ENCODE measurements around the gene GPC1. TPM values are rescaled to one million over a fixed set of nuclear protein-coding genes. Genes with fewer than 3 reads are reported as not detected.

GPC1 gene
- total RNA-seq, 4 donors from 2014 or later: 0.88 to 62.2 (median 43.4) TPM

GRCh38 chr2:240395448-240395847 lies 40.0 kb upstream of the GPC1 start:
- DNase-seq: no peak
- H3K9me3 ChIP-seq: no peaks in the 10 kb centered on the region
- intact Hi-C loops (cut with DNase I; ENCODE audit: low total_unique reads): no loop called here
- H3K27me3 ChIP-seq: no peaks in the 10 kb centered on the region
- no peak overlapping the region for H3K4me3 ChIP-seq
- H3K4me1 ChIP-seq: no peaks in the 10 kb centered on the region
- TF ChIP-seq CTCF (IDR thresholded peaks at IDR 0.05) (no peak), POLR2A (IDR thresholded peaks at IDR 0.05) (no peak)
- H3K27ac ChIP-seq: no peak overlapping the region
- no peaks in the 10 kb centered on the region for H3K36me3 ChIP-seq

GRCh38 chr2:240395896-240396622 lies 39.4 kb upstream of the GPC1 start:
- intact Hi-C loops (cut with DNase I; ENCODE audit: low total_unique reads): no loop called here
- no peak overlapping the region for H3K27ac ChIP-seq
- H3K27me3 ChIP-seq: no peaks in the 10 kb centered on the region
- H3K9me3 ChIP-seq: no peaks in the 10 kb centered on the region
- TF ChIP-seq POLR2A (IDR thresholded peaks at IDR 0.05) (no peak), CTCF (IDR thresholded peaks at IDR 0.05) (no peak)
- H3K4me1 ChIP-seq: no peaks in the 10 kb centered on the region
- no peak overlapping the region for H3K4me3 ChIP-seq
- H3K36me3 ChIP-seq: no peaks in the 10 kb centered on the region
- DNase-seq: no peak

- no peaks in the 10 kb centered on the region for H3K36me3 ChIP-seq
- intact Hi-C loops (cut with DNase I; ENCODE audit: low total_unique reads): no loop called here
- H3K9me3 ChIP-seq: no peaks in the 10 kb centered on the region
- no peak overlapping the region for H3K27ac ChIP-seq
- H3K4me1 ChIP-seq: no peaks in the 10 kb centered on the region
- no peaks in the 10 kb centered on the region for H3K27me3 ChIP-seq
- no peak overlapping the region for H3K4me3 ChIP-seq
- TF ChIP-seq CTCF (IDR thresholded peaks at IDR 0.05) (no peak), POLR2A (IDR thresholded peaks at IDR 0.05) (no peak)
- DNase-seq: peak in 1 of 2 donors; percentile 10
Observed at GRCh38 chr2:240396623-240397541, 38.6 kb upstream of the GPC1 start.

- TF ChIP-seq CTCF (IDR thresholded peaks at IDR 0.05): no peak
- no peak for TF ChIP-seq POLR2A (IDR thresholded peaks at IDR 0.05)
- Histone ChIP-seq H3K4me3 (no peak overlapping the region), H3K27me3 (no peaks in the 10 kb centered on the region), H3K9me3 (no peaks in the 10 kb centered on the region), H3K36me3 (no peaks in the 10 kb centered on the region), H3K4me1 (no peaks in the 10 kb centered on the region), H3K27ac (no peak overlapping the region)
- DNase-seq: peak; percentile 10 to 16
- intact Hi-C loops (cut with DNase I; ENCODE audit: low total_unique reads): no loop called here
Observed at GRCh38 chr2:240397542-240397916, 37.9 kb upstream of the GPC1 start.

All from uterus (tissue), 4 donors.